KBM-7 (cell line): ENCODE data around the gene CNGB1.
"Not testable (repeated sequence)": the region's sequence is repeated elsewhere in the genome, so short reads cannot be mapped to it uniquely, and the experiment has no call there.

Experiments
- DNase-seq: peaks from one replicate; pipeline ENCODE4 v3.0.0-alpha.2; 2015
- in situ Hi-C: fragments of 300-500 bp; cut with MboI; formaldehyde crosslinking; loops from 2 replicates; pipeline ENCODE4 v1.14.3; 2020; ENCODE audit warnings: low sequenced_read_pairs, low pct_unique_long_range_greater_than_20kb, mixed read lengths

CNGB1 gene

DNA sequence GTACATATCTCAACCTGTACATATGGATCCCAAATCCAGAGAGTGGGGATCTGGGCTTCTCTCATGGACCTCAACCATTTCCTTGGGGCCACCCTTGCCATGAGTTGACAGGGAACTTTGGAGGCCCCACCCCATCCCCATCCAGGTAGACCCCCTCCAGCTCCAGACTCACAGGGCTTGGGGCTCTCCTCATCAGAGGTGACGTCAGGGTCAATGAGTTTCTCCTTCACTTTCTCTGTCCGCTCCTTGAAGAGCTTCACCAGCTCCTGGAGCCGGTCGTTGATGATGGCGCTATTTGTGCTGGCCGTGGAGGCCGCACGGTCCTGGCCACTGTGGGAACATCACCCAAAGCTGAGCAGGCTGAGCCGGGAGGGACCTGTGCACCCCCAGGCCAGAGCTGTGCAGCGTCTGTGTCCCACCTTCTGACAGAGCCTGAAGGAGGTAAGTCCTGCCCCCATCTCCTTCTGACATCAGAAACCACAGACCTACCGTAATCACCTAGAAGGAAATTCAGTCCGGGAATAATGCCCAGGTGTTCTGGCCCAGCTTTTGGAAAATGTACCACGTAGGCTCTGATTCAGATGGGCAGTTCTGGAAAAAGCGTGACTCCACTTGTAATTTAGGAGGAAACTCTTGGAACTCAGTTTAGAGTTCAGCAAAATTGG lies 50.6 kb downstream of the CNGB1 start:
- in situ Hi-C loops, result no loop called here

DNA sequence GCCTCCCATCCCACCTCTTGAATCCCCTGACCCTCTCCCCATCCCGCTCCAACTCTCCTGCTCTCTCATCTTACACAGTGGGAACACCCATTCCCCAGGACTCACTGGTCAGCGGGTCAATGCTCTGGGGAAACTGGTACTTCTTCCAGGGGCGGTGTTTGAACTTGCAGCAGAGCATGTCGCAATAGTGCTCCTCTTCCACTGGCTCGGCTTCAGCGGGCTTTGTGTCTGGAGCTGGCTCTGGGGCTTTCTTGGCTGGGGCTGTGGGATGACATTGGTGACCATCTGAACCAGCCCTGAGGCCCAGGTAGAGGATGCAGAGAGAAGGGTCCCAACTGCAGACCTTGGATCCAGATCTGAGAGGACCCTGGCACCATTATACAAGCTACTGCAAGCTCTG lies 51.9 kb downstream of the CNGB1 start:
- in situ Hi-C loops, result no loop called here
- DNase-seq, result no peak

More for the DNA sequence above, 50.6 kb downstream of the CNGB1 start:
- DNase-seq, result no peak

DNA sequence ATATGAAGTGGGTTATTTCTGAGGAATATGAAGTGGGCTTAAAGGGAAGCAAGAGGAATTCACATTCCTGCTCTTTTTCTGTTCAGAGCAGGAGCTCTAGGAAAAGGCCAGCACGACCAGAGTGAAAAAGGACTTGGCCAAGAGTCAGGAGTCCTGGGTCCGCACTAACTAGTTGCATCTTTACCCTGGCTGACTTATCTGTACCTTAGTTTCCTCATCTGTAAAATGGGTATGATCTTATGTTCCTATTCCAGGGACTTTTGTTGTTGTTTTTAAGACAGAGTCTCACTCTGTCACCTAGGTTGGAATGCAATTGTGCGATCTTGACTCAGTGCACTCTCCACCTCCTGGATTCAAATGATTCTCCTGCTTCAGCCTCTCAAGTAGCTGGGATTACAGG lies 52.5 kb downstream of the CNGB1 start:
- DNase-seq, result no peak
- in situ Hi-C loops, result no loop called here

- DNase-seq, in situ Hi-C loops: not testable (repeated sequence)
Observed at GRCh38 chr16:57917929-57918328, 53.0 kb downstream of the CNGB1 start.

- in situ Hi-C loops, DNase-seq: not testable (repeated sequence)
Observed at GRCh38 chr16:57917489-57917888, 53.4 kb downstream of the CNGB1 start.

GRCh38 chr16:57916735-57917438 lies 54.0 kb downstream of the CNGB1 start:
- in situ Hi-C loops, result no loop called here

DNA sequence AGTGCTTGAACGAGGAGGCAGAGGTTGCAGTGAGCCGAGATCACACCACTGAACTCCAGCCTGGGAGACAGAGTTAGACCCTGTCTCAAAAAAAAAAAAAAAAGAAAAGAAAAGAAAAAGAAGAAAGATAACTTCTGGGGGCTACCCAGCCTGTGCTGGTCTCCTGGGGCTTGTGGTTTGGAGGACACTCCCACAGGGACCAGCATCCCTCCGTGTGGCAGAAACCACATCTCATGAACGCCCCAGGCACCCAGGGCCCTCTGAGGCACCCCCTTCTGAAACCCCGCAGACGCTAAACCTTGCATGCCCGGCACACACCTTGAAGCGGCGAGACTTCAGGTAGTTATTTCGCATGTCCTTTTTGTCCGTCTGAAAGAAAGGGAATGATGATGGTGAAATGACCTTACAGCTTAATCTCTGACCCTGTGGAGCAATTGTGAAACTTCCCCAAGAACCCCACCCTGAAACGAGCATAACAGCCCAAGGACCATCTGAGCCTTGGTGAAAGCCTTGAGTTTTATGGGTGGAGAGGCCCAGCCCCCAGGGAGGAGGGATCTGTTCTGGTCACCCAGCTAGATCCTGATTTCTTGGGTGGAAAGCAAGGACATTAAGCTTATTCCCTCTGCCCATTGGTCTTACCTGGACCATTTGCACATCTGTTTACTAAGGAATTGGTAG lies 55.0 kb downstream of the CNGB1 start:
- in situ Hi-C loops, result no loop called here
- DNase-seq, result no peak

More at GRCh38 chr16:57916735-57917438, 54.0 kb downstream of the CNGB1 start:
- no peak for DNase-seq

GRCh38 chr16:57915267-57915666 lies 55.7 kb downstream of the CNGB1 start:
- in situ Hi-C loops, result no loop called here
- no peak for DNase-seq

GRCh38 chr16:57914244-57915173 lies 56.4 kb downstream of the CNGB1 start:
- DNase-seq, result no peak
- in situ Hi-C loops, result no loop called here

DNA sequence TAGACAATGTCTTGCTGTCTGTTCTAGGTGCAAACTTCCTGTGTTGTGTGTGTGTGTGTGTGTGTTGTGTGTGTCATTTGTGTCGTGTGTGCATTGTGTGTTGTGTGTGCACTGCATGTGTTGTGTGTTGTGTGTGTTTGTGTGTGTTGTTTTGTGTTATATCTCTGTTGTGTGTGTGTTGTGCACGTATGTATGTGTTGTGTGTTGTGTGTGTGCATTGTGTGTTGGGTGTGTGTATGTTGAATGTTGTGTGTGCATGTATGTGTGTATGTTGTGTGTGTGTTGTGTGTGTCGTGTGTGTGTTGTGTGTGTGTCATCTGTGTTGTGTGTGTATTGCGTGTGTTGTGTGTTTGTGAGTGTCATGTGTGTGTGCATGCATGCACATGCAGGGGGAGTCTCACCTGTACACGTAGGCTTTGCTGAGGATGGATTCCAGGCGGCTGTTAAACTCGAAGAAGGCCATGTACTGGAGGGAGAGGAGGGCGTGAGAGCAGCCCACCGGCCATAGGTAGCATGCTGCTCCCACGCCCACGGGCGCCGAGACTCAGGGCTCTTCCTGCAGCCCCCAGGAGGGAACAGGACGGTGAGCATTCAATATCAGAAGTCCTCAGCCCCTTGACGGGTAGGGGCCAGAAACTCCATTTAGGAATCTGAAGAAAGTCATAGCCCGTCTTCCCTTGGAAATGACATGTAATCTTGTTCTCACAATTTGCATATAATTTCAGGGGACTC lies 58.2 kb downstream of the CNGB1 start:
- no peak for DNase-seq
- in situ Hi-C loops, result no loop called here

GRCh38 chr16:57911743-57912142 lies 59.2 kb downstream of the CNGB1 start:
- DNase-seq, result no peak
- in situ Hi-C loops, result no loop called here

DNA sequence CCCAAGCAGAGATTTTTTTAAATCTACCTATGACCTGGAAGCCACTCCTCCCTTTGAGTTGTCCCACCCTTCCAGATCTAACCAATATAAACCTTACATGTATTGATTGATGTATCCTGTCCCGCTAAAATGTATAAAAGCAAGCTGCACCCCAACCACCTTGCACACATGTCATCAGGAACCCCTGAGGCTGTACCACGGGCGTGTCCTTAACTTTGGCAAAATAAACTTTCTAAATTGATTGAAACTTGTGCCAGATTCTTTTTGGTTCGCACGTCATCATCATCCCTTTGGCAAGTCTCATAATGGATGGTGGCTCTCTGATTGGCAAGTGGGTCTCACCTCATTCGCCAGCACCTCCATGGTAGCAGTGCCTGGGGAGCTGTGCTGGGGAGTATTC lies 60.2 kb downstream of the CNGB1 start:
- in situ Hi-C loops, result no loop called here
- no peak for DNase-seq

GRCh38 chr16:57908409-57908987 lies 62.4 kb downstream of the CNGB1 start:
- DNase-seq, result no peak
- in situ Hi-C loops, result no loop called here

DNA sequence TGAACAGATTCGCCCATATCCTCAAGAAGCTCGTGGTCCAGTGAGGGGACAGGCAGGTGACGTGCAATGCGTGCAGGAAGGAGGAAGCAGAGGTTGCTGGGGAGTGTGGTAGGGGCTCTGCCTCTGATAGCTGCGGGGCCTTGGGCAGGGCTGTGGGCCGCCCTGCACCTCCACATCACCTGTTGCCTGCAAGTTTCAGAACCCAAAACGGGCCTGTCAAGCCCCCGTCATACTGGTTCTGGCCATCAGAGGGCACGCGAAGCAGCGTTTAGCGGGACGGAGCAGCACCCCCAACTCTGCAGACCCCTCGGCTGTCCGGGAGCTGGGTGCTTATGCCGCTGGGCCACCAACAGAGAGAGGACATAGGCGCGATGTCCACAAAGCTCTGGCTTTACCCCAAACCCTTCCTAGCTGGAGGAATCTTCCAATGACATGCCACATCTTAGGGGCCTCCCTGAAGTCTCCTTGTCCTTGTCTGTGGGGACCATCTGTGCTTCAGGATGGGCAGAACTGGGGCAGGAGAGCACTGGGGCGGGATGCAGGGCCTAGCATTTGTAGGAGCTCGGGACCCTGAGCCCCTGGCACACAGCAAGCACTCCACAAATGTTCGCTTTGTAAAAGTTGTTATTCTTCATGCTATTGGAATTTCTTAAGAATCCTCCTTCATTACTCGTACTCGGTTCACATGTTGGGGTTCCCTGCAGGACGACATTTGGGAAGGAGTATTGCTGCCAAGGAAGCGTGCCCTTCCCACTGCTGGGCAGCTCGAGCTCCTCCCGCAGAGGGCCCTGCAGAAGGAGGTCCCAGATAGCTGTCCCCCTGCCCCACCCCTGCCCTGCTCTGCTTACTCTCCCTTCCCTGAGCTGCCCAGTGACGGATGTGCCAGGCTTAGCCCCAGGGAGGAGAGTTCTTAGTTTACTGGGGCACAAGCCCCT lies 64.3 kb downstream of the CNGB1 start:
- in situ Hi-C loops, result no loop called here
- DNase-seq, result peak; percentile 13

DNA sequence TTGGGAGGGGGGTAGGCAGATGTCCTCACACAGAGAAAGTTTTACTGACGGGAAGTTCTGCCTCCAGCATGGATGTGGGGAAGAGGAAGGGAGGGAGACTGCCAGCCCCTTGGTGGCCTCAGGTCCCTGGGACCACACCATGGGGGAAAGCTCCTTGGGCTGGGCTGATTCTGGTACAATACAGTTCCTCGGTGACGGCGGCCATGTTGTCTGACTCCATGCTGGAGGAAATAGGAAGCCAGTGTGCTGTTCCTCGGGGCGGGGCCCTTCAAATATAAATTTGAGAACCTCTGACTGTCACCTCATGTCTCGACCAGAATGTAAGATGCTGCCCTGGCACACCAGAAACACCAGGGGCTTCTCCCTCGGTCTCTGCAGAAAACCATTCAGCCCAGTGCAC lies 66.8 kb downstream of the CNGB1 start:
- in situ Hi-C loops, result no loop called here
- no peak for DNase-seq

- in situ Hi-C loops, result no loop called here
- DNase-seq, result no peak
Observed at GRCh38 chr16:57903656-57904055, 67.3 kb downstream of the CNGB1 start.

GRCh38 chr16:57901480-57902069 lies 69.4 kb downstream of the CNGB1 start:
- no peak for DNase-seq
- in situ Hi-C loops, result no loop called here
